Gastroesophageal sphincter (tissue), 4 donors: Measurements from ENCODE around the gene NT5C3A. TPM values are rescaled to one million over a fixed set of nuclear protein-coding genes. Genes with fewer than 3 reads are reported as not detected.

ENCODE experiments used
- ATAC-seq: fragments of 150-250 bp; one replicate; pipeline ENCODE4 v1.9.1; 2016; ENCODE audit warnings: mild to moderate bottlenecking, moderate library complexity
- H3K27ac ChIP-seq, 4 donors: fragments of 200-600 bp; sonication (generic) in 3 of 4; 1 replicate in 3 of 4; 2 replicates in 1 of 4; pipeline ENCODE4 v1.5.1; 2016 to 2019
- H3K27me3 ChIP-seq: fragments of 200-600 bp; sonication (generic); one replicate; pipeline ENCODE4 v1.5.1; 2019
- H3K36me3 ChIP-seq, 2 donors: fragments of 200-600 bp; sonication (generic); one replicate each; pipeline ENCODE4 v1.5.1; 2019; ENCODE audit warnings: control low read depth in 1 of 2
- H3K4me1 ChIP-seq, 3 donors: fragments of 200-600 bp; sonication (generic); 1 replicate in 2 of 3; 2 replicates in 1 of 3; pipeline ENCODE4 v1.5.1; 2016 to 2019; ENCODE audit warnings: control low read depth in 2 of 3
- H3K4me3 ChIP-seq, 2 donors: fragments of 200-600 bp; sonication (generic); one replicate each; pipeline ENCODE4 v1.5.1; 2019; ENCODE audit warnings: mild to moderate bottlenecking in 1 of 2, moderate library complexity in 1 of 2
- H3K9me3 ChIP-seq, 3 donors: fragments of 200-600 bp; sonication (generic); one replicate each; pipeline ENCODE4 v1.5.1; 2017 to 2019; ENCODE audit warnings: control low read depth in 2 of 3
- CTCF ChIP-seq, 4 experiments: fragments of 200-600 bp in 2 of 4; fragments of 450-650 bp in 2 of 4; sonication (generic) in 1 of 4; IDR thresholded peaks; one replicate each; pipeline ENCODE4 v1.5.1; 2017 to 2019; ENCODE audit warnings: antibody characterized with exemption in 4 of 4, mild to moderate bottlenecking in 2 of 4, moderate library complexity in 2 of 4
- EP300 ChIP-seq: sonication (generic); formaldehyde crosslinking; IDR thresholded peaks from one replicate; pipeline ENCODE4 v1.6.1; 2017; ENCODE audit warnings: antibody characterized with exemption, mild to moderate bottlenecking
- POLR2A ChIP-seq, 2 donors: fragments of 450-650 bp; IDR thresholded peaks; one replicate each; pipeline ENCODE4 v1.6.1; 2017; ENCODE audit warnings: antibody characterized with exemption in 2 of 2, mild to moderate bottlenecking in 2 of 2, moderate library complexity in 1 of 2
- POLR2AphosphoS5 ChIP-seq: sonication (generic); formaldehyde crosslinking; IDR thresholded peaks from one replicate; pipeline ENCODE4 v1.6.1; 2017; ENCODE audit warnings: antibody characterized with exemption
- WGBS, 2 donors: methylation state at CpG; one replicate each; pipeline ENCODE4 v1.1.5; 2018; ENCODE audit warnings: low coverage in 1 of 2; 5-methylcytosine and 5-hydroxymethylcytosine counted together
- total RNA-seq, 4 donors: library from RNA; depleted of rRNA; stranded (reverse); fragments of >200 nt; gene quantifications; one replicate each; pipeline ENCODE4 v1.1.0, GENCODE V29; 2016

Gene NT5C3A
- total RNA-seq, 4 donors from 2014 or later, result 13.1 to 32.5 (median 20.2) TPM

GRCh38 chr7:33039903-33040292 is 22.7 kb downstream of the NT5C3A start:
- 22 to 29% methylated on average over 1 of the region's 1 CpG for WGBS, 2 donors
- ATAC-seq, result no peak

GRCh38 chr7:33039257-33039902 is 23.2 kb downstream of the NT5C3A start:
- no peaks in the 10 kb centered on the region for H3K27me3 ChIP-seq
- peak overlapping the region; percentile 23 to 77 (median 58) for H3K27ac ChIP-seq
- no peak for TF ChIP-seq POLR2A (IDR thresholded peaks at IDR 0.05)
- no peak for TF ChIP-seq CTCF (IDR thresholded peaks at IDR 0.05)
- no peak for TF ChIP-seq POLR2AphosphoS5
- TF ChIP-seq EP300, result no peak
- H3K4me1 ChIP-seq, result peaks cover 0 to 79% (median 6%) of the 10 kb centered on the region in 3 donors
- no peak for ATAC-seq
- no peaks in the 10 kb centered on the region for H3K36me3 ChIP-seq
- peak overlapping the region; percentile 46 to 64 for H3K4me3 ChIP-seq
- H3K9me3 ChIP-seq, result no peaks in the 10 kb centered on the region
- WGBS, 2 donors, result 8 to 10% methylated on average over 4 to 5 of the region's 5 CpGs

More at GRCh38 chr7:33039903-33040292, 22.7 kb downstream of the NT5C3A start:
- Histone ChIP-seq H3K27me3 (no peaks in the 10 kb centered on the region), H3K4me1 (peaks cover 0 to 79% (median 6%) of the 10 kb centered on the region in 3 donors), H3K27ac (peak overlapping the region; percentile 23 to 77 (median 58)), H3K4me3 (peak overlapping the region; percentile 46 to 64), H3K9me3 (no peaks in the 10 kb centered on the region), H3K36me3 (no peaks in the 10 kb centered on the region)
- TF ChIP-seq CTCF (IDR thresholded peaks at IDR 0.05) (no peak), EP300 (no peak), POLR2A (IDR thresholded peaks at IDR 0.05) (no peak), POLR2AphosphoS5 (no peak)

GRCh38 chr7:33038639-33039038 is 23.9 kb downstream of the NT5C3A start:
- Histone ChIP-seq H3K27ac (peak overlapping the region in 3 of 4 donors; percentile 31 to 77 (median 51)), H3K36me3 (no peaks in the 10 kb centered on the region), H3K4me1 (peaks cover 0 to 75% (median 6%) of the 10 kb centered on the region in 3 donors), H3K4me3 (peak overlapping the region in 1 of 2 donors; percentile 46), H3K27me3 (no peaks in the 10 kb centered on the region), H3K9me3 (no peaks in the 10 kb centered on the region)
- no peak for TF ChIP-seq EP300
- TF ChIP-seq CTCF (IDR thresholded peaks at IDR 0.05), result no peak
- TF ChIP-seq POLR2A (IDR thresholded peaks at IDR 0.05), result no peak
- TF ChIP-seq POLR2AphosphoS5, result no peak
- ATAC-seq, result no peak
- WGBS, 2 donors, result 4 to 8% methylated on average over 2 of the region's 2 CpGs

GRCh38 chr7:33035776-33036175 is 26.8 kb downstream of the NT5C3A start:
- no peaks in the 10 kb centered on the region for H3K36me3 ChIP-seq
- no peak overlapping the region for H3K4me3 ChIP-seq
- TF ChIP-seq POLR2A (IDR thresholded peaks at IDR 0.05), result no peak
- no peak for TF ChIP-seq CTCF (IDR thresholded peaks at IDR 0.05)
- H3K4me1 ChIP-seq, result peaks cover 0 to 62% (median 4%) of the 10 kb centered on the region in 3 donors
- no peaks in the 10 kb centered on the region for H3K27me3 ChIP-seq
- H3K9me3 ChIP-seq, result no peaks in the 10 kb centered on the region
- 97 to 100% methylated on average over 2 of the region's 2 CpGs for WGBS, 2 donors
- H3K27ac ChIP-seq, result no peak overlapping the region
- ATAC-seq, result no peak

- no peak for ATAC-seq
- TF ChIP-seq EP300, result no peak
- TF ChIP-seq POLR2AphosphoS5, result no peak
- no peak for TF ChIP-seq POLR2A (IDR thresholded peaks at IDR 0.05)
- TF ChIP-seq CTCF (IDR thresholded peaks at IDR 0.05), result no peak
- no peak overlapping the region for H3K4me3 ChIP-seq
- no peaks in the 10 kb centered on the region for H3K9me3 ChIP-seq
- WGBS, 2 donors, result 74 to 96% methylated on average over 3 to 4 of the region's 4 CpGs
- no peaks in the 10 kb centered on the region for H3K27me3 ChIP-seq
- peaks cover 3 to 65% of the 10 kb centered on the region in 2 donors for H3K36me3 ChIP-seq
- H3K27ac ChIP-seq, result no peak overlapping the region
- H3K4me1 ChIP-seq, result no peaks in the 10 kb centered on the region
Measured at GRCh38 chr7:33024189-33024757, 38.3 kb downstream of the NT5C3A start.
